HCT116 (cell line): ENCODE measurements around the gene ZACN.

Experiments
- CTCF ChIP-seq, 3 experiments: fragments of 200-600 bp in 1 of 3; sonication (generic) in 1 of 3; IDR thresholded peaks in 2 of 3; conservative IDR thresholded peaks in 1 of 3; 2 replicates each; pipeline ENCODE4 v1.5.1; 2012 to 2017; ENCODE audit warnings: low read depth in 2 of 3, low read length in 2 of 3, antibody characterized with exemption in 1 of 3, borderline replicate concordance in 1 of 3, control low read depth in 1 of 3, mild to moderate bottlenecking in 1 of 3, mixed read lengths in 1 of 3, mixed run types in 1 of 3, moderate library complexity in 1 of 3; ENCODE audit not compliant: insufficient read depth in 1 of 3
- EGR1 ChIP-seq: IDR thresholded peaks from 2 replicates; pipeline ENCODE4 v1.6.1; 2012; ENCODE audit warnings: low read depth
- EZH2 ChIP-seq: fragments of 200-600 bp; sonication (generic); IDR thresholded peaks from 2 replicates; pipeline ENCODE4 v1.6.1; 2017; ENCODE audit warnings: antibody characterized with exemption, mixed run types
- FOSL1 ChIP-seq: IDR thresholded peaks from 2 replicates; pipeline ENCODE4 v1.6.1; 2012; ENCODE audit warnings: low read depth
- JUND ChIP-seq: IDR thresholded peaks from 2 replicates; pipeline ENCODE4 v1.6.1; 2012
- POLR2A ChIP-seq: IDR thresholded peaks from 2 replicates; pipeline ENCODE4 v1.7.0; 2011; ENCODE audit warnings: borderline replicate concordance; ENCODE audit not compliant: insufficient read depth, insufficient read length; ENCODE audit errors: extremely low read depth
- POLR2AphosphoS5 ChIP-seq: IDR thresholded peaks from 2 replicates; pipeline ENCODE4 v1.6.1; 2011; ENCODE audit warnings: mild to moderate bottlenecking, low read depth, low read length, moderate library complexity
- SIN3A ChIP-seq: IDR thresholded peaks from 2 replicates; pipeline ENCODE4 v1.6.1; 2012; ENCODE audit warnings: low read depth
- YY1 ChIP-seq: IDR thresholded peaks from 2 replicates; pipeline ENCODE4 v1.6.1; 2011; ENCODE audit warnings: low read length, low read depth, moderate library complexity, mild to moderate bottlenecking; ENCODE audit not compliant: insufficient replicate concordance; ENCODE audit errors: extremely low read depth

DNA sequence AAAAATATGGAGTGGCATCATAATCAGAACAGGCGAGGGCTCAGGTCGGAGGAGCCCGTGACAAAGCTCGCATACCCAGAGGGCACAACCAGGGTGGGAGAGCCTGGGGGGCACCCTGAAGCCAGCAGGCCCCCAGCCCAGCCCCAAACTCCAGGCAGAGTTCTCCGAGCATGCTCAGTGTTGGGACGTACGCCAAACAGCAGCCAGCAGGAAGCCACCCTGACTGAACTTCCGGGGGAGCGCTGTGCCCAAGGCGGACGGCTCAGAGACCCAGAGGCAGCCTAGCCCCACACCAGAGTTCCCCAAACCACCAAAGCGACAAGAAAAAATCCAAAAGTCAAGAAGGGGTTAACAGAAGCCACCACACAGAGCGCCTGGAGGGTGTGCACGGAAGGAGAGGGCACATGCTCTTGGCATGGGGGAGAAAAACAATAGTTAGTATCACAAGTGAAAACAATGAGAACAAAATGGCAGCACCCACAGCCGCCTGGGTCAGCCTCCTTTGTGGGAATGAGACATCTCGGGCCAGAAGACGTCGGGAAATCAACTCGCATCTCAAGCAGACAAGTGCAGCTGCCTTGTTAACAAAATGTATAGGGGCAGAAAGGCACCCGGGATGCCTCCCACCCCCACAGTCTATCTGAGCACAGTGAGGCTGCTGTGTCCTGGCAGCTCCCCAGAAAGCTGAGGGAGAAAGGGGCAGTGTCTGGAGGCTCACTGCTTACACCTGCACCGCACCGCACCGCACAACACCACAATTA lies 12.7 kb downstream of the ZACN start:
- TF ChIP-seq POLR2AphosphoS5 (no peak), CTCF (IDR thresholded peaks at IDR 0.05 in 2 of 3, conservative IDR thresholded peaks at IDR 0.05 in 1 of 3; ENCODE audit: borderline replicate concordance in 1 of 3, insufficient read depth in 1 of 3, low read depth in 2 of 3, low read length in 2 of 3) (no peak), SIN3A (no peak), POLR2A (no peak), EZH2 (no peak), EGR1 (no peak), YY1 (no peak), JUND (no peak), FOSL1 (no peak)
